Measurements from ENCODE around the gene PPP1R12A. TPM values are rescaled to one million over a fixed set of nuclear protein-coding genes. Genes with fewer than 3 reads are reported as not detected.

Gene PPP1R12A
- total and polyA plus RNA-seq, 2 of the 4 experiments (the other 2 are of a cell fraction), result 47.7 to 112 TPM

DNA sequence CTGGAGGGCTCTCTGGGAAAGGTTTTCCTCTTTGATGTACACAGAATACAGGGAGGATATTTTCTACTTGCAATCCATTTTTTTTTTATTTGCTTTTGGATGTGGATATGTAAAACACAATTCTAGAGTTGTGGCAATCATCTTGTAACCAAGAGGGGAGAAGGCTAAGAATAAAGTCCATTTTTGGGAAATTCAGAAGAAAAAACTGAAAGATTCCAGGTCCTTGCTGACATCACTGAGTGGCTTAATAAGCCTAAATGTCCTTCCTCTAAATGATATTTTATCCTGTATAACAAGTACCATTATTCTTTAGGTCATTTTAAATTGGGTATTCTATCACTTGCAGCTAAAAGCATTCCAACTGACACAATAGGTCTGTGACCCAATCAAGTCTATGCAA, 64.0 kb downstream of the PPP1R12A start:
- Histone ChIP-seq H4K8ac (ENCODE audit: low read depth in 2 of 2, low read length in 2 of 2) (no peak overlapping the region), H3K4me3 (ENCODE audit: insufficient read depth, low read depth, low read length) (no peak overlapping the region), H3K4me2 (ENCODE audit: low read depth, low read length) (no peak overlapping the region), H3K36me3 (ENCODE audit: control insufficient read depth, insufficient read depth, low read length) (peaks cover 10% of the 10 kb centered on the region), H3K27me3 (ENCODE audit: control insufficient read depth, insufficient read depth, low read length) (no peaks in the 10 kb centered on the region), H3K79me1 (ENCODE audit: low read depth in 1 of 2, low read length in 2 of 2) (peaks cover 19 to 56% of the 10 kb centered on the region in 2 experiments), H3K14ac (replicated peaks; ENCODE audit: low read depth, low read length) (no peak overlapping the region), H2BK20ac (ENCODE audit: low read depth, low read length) (no peak overlapping the region), H2BK120ac (ENCODE audit: low read depth, low read length) (no peak overlapping the region), H2AK9ac (replicated peaks; ENCODE audit: low read depth, low read length, poor library complexity) (no peak overlapping the region), H3K27ac (ENCODE audit: insufficient read depth, low read length) (no peak overlapping the region), H3K9ac (ENCODE audit: low read depth, low read length) (no peak overlapping the region), H2AK5ac (ENCODE audit: low read depth, low read length) (no peak overlapping the region), H2AFZ (replicated peaks; ENCODE audit: low read length, poor library complexity) (no peak overlapping the region), H4K5ac (ENCODE audit: low read depth, low read length) (no peak overlapping the region), H3K18ac (ENCODE audit: low read depth, low read length) (no peak overlapping the region), H3K4ac (ENCODE audit: low read depth, low read length) (no peak overlapping the region), H3K23ac (ENCODE audit: low read depth, low read length) (no peak overlapping the region), H3K4me1 (ENCODE audit: control insufficient read depth, insufficient read depth, low read length) (no peaks in the 10 kb centered on the region), H2BK5ac (ENCODE audit: low read depth, low read length, poor library complexity, severe bottlenecking) (no peak overlapping the region), H4K20me1 (ENCODE audit: insufficient read depth, low read length) (peaks cover 22% of the 10 kb centered on the region; the same call in 1 of the 2 replicates), H3K9me3 (ENCODE audit: control insufficient read depth, insufficient read depth, low read length) (no peaks in the 10 kb centered on the region), H4K91ac (ENCODE audit: insufficient read depth, low read depth, low read length) (no peak overlapping the region), H3K9me1 (ENCODE audit: insufficient read depth, low read length) (no peaks in the 10 kb centered on the region), H3K56ac (ENCODE audit: extremely low read depth, insufficient read depth, low read length) (no peak overlapping the region), H2BK15ac (ENCODE audit: low read depth, low read length) (no peak overlapping the region)
- intact Hi-C loops (cut with micrococcal nuclease) (no loop called here), in situ Hi-C loops (cut with MboI; ENCODE audit: low sequenced_read_pairs) (no loop called here), dilution Hi-C loops (cut with HindIII; ENCODE audit: low sequenced_read_pairs, unreplicated experiment) (no loop called here)
- ChIA-PET POLR2A (ENCODE audit: unreplicated experiment) (no interaction called here), CTCF (no interaction called here)
- BruUV-seq (replicated peaks), result no TSS peak
- ATAC-seq (ENCODE audit: low read depth) (no peak), DNase-seq (no peak)
- TF ChIP-seq FOS (IDR thresholded peaks at IDR 0.05; ENCODE audit: low read depth, low read length) (no peak), RFX5 (IDR thresholded peaks at IDR 0.05; ENCODE audit: low read depth, low read length) (no peak), RCOR1 (IDR thresholded peaks at IDR 0.05; ENCODE audit: insufficient replicate concordance, low read length) (no peak), ELK1 (IDR thresholded peaks at IDR 0.05; ENCODE audit: borderline replicate concordance, low read depth, low read length) (no peak), MAZ (IDR thresholded peaks at IDR 0.05; ENCODE audit: borderline replicate concordance, low read depth, low read length) (no peak), SMC3 (IDR thresholded peaks at IDR 0.05; ENCODE audit: low read depth, low read length) (no peak), POLR2A (IDR thresholded peaks at IDR 0.05; ENCODE audit: low read depth, low read length) (no peak), NFE2L2 (IDR thresholded peaks at IDR 0.05; ENCODE audit: low read depth, low read length) (no peak)
- TF ChIP-seq, protein P1, sequence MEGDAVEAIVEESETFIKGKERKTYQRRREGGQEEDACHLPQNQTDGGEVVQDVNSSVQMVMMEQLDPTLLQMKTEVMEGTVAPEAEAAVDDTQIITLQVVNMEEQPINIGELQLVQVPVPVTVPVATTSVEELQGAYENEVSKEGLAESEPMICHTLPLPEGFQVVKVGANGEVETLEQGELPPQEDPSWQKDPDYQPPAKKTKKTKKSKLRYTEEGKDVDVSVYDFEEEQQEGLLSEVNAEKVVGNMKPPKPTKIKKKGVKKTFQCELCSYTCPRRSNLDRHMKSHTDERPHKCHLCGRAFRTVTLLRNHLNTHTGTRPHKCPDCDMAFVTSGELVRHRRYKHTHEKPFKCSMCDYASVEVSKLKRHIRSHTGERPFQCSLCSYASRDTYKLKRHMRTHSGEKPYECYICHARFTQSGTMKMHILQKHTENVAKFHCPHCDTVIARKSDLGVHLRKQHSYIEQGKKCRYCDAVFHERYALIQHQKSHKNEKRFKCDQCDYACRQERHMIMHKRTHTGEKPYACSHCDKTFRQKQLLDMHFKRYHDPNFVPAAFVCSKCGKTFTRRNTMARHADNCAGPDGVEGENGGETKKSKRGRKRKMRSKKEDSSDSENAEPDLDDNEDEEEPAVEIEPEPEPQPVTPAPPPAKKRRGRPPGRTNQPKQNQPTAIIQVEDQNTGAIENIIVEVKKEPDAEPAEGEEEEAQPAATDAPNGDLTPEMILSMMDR (conservative IDR thresholded peaks at IDR 0.05; ENCODE audit: low read depth, low read length), result no peak
